Epidermal melanocyte (primary cell): ENCODE results near the gene MYOCD.

Source experiments
- DNase-seq: peaks from one replicate; pipeline ENCODE4 v3.0.0; 2011; ENCODE audit warnings: low spot score; ENCODE audit not compliant: insufficient read length

The MYOCD gene

DNA sequence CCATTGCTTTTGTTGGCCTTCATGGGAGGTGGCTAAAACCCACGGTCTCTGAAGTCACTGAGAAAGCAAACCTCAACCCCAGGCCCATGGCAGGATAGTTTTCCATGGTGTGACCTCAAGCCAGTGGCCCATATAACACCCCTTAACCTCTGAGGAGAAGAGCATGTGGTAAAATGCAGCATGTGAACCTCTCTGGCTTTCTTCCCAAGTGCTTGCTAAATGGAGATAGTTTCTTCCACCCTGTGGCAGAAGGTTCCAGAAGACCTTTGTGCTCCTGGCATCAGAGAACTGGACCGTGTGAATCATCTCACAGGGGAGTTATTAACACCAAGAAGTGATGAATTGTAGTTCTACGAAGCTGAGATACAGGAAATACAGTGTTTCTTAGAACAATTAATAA, 47.3 kb downstream of the MYOCD start:
- DNase-seq = no peak

DNA sequence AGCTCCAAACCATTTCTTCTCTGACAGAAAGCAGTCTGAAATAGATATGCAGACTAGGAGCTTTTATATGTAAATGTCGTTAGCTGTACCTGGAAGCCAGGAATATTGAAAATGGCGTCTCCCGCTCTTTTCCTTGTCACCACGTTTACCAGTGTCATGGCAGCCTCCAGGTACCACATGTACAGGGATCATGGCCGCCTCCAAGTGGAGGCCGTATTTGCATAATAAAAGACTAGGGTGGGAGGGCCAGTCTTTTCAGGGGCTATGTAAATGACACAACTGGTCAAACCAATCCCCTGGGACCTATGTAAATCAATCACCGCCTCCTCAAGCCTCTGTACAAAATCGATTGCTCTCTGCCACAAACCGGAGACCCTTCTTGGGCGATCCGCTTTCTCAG, 54.3 kb downstream of the MYOCD start:
- DNase-seq = no peak

DNA sequence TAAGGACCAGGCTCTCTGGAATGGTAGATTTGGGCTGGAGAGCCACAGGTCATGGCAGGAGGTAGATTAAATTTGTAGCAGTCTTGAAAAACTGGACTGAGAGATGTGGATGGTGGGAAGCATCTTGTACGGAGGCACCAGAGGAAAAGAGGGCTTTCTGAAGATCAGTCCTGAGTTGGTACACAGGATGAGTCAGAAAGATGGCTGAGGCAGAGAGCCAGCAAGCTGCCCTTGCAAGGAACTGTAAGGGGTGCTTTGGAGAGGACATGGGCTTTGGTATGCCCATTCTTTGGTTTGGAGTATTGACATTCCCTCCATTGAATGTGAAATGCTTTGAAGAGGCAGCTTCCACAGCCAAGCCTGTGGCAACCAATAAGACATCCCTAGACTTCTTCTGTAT, 55.9 kb downstream of the MYOCD start:
- DNase-seq = no peak

DNA sequence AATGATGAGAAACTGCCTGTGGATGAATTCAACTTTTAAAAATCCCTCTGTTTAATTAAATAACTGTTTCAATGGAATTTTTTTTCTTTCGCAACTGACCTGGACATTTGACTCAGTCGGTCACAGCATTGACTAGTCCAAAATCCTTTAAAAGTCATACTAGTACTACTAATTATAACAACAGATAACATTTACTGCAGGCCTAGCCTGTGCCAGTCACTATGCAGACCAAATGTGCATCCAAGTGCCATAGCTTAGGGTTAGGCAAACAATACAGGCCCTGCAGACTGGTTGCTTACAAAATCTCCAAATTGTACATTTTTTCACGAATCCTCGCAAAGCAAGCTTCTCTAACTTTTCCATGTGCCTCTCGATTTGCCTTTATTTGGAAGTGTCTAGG, 56.6 kb downstream of the MYOCD start:
- DNase-seq = no peak

DNA sequence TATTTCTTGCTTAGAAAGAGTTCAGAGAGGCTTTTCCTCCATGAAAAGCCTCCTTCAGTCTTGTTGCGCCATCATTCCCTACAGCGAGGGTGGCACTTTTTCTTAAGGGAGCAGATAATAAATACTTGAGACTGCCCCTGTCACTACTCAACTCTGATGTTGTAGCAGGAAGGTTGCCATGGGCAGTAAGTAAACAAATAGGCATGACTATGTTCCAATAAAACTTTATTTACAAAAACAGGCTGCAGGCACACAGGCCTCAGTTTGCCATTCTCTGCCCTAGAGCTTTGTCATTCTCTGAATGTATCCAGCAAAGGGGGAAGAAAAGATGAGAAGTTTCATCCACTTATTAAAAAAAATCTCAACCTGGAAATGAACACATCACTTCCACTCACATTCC, 60.4 kb downstream of the MYOCD start:
- DNase-seq = no peak

DNA sequence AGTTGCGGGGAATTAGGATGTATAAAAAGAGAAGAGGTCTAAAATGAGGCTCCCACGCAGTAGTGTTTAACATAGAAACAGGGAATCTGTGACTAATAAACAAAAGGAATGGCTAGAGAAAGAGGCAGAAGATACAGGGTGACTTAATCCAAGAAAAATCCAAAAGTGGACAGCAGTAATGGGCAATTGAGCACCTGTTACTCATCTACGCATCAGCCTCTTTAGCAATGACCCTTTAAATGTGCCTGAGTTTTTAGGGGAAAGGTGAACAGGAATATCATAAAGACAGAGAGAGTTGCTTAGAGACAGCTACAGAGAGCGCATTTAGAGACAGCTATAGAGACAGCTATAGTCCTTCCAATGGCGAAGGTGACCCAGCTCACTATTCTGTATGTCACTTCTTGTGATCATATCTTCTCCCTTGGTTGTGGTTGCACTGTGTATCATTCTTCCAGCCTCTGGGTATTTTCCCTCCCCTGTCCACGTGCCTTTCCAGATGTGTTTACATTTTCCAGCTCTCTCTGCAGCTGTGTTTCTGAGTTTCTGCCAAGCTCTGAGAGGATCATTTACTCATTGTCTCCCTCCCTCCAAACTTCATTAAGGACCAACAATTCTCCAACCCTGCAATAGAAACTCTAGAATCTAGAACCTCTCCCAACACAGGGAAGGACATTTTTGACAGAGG, 61.5 kb downstream of the MYOCD start:
- DNase-seq = no peak

DNA sequence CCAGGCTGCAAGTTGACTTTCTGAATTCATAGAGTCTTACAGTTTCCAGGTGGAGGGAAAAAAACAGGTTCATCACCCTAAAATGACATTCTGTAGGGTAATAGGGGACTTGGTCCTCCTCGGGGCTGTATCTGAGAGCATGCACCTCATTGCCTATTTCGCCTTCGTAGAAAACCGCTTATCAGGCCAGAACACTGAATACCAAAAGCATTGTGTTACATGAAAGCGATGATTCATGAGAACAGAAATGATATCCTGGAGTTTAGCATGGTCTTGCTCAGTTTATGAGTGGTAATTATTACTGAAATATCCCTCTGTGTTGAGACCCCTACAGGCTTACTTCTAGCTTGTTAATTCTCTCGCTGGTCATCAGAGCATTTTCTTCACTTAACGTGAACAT, 62.2 kb downstream of the MYOCD start:
- no peak for DNase-seq

DNA sequence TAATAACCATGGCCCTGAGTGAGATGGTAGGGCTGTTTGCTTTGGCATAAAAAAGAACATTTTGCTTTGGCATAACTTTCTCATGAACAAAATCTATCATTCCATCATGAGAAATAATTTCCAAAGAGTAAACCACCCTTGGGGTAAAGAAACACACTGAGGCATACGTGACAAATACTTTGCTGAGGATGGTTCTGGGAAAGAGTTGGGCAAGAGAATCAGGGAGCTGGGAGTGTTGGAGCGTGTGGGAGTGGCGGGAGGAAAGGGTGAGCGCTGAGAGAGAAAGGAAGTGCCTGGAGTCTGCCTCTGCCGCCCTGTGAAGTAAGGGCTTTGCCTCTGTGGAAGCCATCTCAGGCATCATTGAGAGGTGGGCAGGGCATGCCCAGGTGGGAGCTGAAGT, 63.4 kb downstream of the MYOCD start:
- DNase-seq = no peak

DNA sequence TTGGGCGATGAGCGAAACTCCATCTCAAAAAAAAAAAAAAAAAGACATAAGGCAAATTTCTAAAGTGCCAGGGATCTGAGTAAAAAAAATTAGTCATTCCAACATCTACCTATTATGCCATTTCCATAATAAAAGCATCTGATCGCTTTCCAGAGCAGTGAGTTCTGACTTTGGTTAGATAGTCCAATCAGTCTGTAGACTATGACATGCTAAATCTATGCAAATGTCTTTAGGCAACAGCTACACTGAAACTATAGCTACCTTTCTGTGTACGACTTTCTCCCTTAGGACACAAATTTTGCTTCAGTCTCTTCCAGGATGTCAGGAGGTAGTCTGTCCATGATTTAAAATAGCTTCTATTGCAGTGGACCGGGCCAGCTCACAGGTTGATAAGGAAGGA, 64.7 kb downstream of the MYOCD start:
- DNase-seq = no peak

DNA sequence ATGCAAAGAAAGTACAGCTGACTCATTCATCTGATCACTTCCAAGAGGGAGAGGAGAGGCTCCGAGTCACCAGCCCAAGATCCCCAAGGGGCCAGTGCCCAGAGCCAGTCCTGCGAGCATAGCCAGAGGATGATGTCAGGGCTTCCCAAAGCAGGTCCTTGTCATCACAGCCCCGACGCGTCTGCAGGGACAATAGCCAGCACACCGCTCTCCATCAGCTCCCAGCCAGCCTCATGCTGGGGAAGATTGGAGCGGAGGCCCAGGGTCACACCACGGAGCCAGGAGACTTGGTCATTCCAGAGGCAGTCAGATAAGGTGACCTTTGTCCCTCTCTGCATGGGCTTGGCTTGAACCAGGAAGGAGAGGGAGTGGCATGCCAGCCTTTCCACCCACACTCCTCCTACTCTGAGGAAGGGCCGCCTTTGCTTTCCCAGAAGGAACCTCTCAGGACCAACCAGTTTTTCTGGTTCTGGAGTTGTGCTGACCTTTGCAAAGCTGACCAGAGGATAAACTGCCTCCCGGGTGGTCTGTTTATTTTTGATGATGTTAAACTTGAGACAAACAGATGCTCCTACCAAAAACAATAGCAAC, 65.3 kb downstream of the MYOCD start:
- DNase-seq = no peak

DNA sequence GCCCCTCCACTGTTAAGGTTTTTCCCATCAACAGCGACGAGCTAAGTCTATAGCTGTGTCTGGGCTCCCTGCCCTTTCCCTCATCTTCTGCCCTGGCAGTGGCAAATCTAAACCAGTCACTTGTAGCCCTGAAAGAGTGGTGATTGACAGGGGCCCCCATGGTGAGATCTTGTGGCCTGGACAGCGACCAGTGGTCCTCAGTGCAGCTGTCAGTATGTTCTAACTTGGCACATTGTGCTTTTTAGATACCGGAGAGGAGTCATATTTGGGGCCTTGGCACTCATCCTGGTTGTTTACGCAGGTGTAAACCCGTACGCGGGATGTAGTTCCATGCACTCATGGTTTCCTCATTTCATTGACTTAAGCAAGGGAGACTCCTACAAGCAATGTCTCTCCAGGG, 66.1 kb downstream of the MYOCD start:
- DNase-seq = no peak

DNA sequence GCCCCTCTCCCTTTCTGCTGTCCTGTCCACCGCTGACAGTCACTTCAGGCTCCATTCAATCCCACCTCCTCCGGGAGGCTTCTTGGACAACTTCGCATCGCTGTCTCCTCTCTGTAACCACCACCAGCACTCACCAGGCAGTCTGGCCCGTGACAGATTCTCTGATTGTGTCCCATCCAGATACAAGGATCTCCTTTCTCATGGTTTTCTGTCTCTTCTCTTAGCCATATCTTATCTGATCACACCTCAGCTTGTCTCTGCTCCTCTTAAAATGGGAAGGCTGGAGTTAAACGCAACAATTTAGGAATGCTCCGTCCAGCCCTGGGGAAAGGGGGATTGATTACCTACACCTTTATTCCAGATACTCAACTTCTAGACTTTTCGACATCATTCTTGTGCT, 66.7 kb downstream of the MYOCD start:
- no peak for DNase-seq

DNA sequence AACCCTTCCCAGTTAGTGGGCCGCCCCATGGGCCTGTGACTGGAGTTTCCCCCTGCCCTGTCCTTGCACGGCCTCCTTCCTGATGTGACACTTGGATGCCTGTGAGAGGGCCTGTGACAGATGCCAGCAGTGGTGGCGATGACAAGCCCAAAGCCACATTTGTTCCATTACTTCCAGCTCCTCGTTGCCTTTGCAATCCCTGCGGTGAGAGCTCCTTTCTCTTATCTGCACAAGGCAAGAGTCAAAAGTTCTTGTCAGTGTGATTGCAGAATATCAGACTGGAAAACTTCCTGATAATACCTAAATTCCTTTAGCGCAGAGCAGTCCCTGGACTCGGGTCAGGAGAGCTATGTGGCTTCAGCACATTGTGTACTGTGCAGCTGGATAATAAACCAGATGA, 69.2 kb downstream of the MYOCD start:
- no peak for DNase-seq

DNA sequence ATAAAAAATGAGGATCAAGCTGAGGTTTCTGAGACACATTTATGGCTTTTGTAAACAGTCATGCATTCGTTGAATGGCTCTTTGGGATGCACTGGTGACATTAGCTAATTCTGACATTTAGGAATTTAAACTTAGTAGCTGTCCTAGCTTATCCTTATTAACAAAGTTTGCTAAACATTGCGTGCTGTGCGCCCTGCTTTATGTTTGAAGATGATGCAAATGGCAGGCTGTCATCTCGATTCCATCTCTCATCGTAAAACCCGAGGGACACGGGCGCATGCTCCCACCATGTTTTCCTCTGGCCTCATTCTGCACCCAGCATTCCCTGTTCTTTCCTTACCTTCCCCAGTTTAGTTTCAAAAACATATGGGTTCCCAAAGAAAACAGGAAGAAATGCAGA, 69.8 kb downstream of the MYOCD start:
- DNase-seq = no peak

DNA sequence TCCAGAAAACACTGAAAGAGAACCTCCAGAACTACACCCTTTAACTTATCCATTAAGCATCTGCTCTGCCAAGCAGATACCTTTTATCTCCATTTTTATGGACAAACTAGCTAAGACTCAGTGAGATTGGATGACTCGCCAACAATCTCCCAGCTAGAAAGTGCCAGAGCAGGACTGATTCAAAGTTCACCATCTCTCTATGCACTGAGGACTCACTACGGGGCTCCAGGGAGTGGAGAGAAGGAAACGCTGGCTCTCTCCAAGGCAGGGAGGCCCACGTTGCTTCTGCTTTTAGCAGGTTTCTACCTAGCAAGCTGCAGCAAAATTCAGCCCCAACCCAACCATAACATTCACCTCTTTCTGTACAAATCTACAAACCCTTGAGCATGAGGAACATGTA, 70.8 kb downstream of the MYOCD start:
- DNase-seq = no peak

DNA sequence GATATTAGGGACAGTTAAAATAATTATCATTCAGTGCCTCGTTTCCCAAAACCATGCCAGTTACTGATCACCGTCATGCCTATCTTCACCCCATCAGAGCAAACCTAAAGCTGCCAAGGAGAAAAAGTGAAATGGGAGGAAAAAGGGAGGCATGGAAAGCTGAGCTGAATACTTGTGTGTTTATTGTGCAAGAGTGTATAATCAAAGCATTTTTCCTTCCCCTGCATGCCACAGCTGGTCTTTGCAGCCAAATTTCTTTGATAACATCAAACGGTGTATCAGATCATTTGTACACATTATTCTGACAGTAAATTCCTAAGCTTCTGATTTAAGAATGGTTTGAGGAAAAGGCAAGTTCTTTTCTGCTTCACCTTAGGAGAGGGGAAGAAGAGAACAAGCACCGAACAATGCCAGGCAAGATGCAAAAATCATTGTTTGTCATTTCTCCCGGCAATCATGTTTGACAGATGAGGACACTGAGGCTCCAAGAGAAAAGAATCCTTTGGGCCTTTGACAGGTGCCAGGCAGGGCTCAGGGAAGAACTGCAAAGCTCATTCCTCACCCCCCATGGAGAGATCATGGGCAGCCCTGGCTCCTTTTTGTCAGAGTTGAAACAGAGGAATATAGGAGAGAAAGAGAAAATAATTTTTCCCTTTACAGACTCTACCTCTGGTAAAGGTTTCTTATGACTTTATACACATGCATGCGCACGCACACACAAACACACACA, 72.2 kb downstream of the MYOCD start:
- no peak for DNase-seq

DNA sequence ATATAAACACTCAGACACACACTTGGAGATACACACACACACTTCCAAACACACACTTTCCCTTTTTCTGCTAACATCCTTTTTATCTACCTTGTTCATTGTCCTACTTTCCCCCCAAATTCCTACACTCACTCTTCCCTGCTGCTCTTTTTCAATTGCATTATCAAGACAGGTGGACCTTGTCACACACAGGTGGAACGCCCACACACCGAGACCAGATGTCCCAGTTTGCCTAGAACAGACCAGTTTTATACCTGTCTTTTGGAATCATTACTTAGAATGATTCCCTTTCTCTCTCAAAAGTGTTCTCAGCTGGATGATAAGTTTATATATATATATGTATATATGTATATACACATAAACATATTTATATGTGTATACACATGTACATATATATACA, 72.9 kb downstream of the MYOCD start:
- no peak for DNase-seq

DNA sequence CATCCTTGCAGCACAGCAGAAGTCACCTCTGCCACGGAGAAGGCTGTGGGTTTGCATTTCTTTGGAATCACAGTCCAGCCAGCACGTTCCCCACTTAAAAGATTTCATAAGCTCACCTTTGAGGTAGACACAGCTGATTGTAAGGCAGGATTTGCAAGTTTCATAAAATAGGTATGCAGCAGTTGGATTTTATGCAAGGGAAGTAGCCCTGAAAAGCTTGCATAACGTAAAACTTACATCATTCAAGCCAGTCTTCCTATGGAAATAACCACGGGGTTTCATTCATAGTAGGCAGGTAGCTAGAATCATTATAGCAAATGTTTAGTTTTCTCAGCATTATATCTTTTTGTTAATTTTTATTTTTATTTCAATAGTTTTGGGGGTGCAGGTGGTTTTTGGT, 73.8 kb downstream of the MYOCD start:
- DNase-seq = no peak

DNA sequence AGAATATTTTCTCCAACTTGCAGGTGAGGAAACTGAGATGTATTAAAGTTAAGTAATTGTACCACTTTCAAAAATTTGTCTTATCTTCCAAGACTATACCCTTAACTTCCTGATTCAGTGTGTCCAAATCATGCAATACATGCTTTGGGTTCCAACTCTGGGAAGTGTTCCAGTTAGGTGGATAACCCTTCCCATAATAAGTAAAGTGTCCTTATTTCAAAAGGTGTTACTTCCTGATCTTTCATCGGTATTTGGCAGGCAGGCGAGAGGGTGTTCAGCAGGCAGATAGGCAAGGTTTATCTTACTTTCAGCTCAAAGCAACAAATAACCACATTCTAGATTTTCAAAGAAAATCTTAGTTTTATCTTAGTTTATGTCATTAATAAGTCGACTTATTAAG, 77.4 kb downstream of the MYOCD start:
- DNase-seq = no peak

DNA sequence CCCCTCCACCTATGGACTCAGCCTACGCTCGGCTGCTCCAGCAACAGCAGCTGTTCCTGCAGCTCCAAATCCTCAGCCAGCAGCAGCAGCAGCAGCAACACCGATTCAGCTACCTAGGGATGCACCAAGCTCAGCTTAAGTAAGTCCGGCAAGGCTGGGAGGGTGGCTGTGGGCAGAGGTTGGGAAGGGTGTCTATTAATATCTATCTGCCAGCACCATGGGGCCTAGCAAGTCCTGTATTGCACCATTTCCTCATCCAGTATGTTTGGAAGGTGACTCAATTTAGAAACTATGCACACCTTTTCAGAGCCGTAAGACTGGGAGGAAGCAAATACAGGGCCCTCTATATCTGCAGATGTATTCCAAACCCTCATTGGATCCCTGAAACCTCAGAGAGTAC, 78.6 kb downstream of the MYOCD start:
- DNase-seq = no peak

DNA sequence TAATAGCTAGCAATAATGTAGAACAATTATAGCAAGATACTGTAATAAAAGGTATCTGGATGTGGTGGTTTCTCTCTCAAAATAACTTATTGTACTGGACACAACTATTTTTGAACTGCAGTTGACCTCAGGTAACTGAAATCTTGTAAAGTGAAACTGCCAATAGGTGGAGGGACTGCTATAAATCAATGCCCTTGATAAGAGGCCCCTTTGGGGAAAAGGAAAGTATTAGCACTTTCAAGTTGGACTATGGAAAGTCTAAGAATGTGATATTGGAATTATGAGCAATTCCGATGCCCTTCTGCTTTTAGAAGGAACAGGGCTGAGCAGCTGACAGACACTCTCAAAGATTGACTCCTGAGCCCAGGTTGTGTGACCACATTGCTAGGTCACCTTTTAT, 79.1 kb downstream of the MYOCD start:
- no peak for DNase-seq

DNA sequence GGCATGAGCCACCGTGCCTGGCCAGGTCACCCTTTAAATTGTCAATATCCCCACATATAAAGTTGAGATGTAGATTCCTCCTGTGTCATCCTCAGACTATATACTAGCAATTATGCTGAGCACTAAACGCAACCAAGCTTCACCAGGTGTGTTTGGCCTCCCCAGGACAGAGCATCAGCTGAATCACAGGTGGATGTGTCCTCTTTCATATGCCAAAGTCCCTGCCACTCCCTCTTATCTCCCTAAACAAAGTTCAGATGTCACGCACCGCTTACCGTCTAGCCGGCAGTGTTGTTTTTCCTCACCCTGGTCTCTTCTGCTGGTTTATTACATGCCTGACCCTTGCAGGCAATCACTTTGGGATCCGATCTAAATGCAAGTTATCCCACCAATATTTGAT, 79.8 kb downstream of the MYOCD start:
- DNase-seq = no peak

DNA sequence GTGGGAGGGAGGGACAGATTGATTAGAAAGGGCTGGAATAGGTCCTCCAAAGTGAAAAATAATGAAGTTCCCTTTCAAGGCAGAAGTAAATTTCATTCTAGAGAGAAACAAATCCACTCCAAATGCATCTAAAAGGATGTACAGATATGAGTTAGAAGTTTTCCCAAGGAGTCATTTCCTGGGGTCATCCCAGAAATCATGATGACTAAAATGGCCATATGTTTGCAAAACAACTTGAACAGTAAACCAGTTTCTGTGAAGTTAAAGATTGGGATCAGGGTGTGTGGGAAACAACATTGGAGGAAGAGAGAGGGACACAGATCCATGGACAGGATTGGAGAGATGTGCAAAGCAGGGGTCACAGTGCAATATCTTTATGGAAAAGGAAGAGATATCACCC, 91.1 kb downstream of the MYOCD start:
- DNase-seq = no peak
